Fibroblast of upper back skin (primary cell): ENCODE results near the gene SYMPK.

Source experiments
- DNase-seq: peaks from one replicate; pipeline ENCODE4 v3.0.0-alpha.2; 2013

Gene SYMPK

GRCh38 chr19:45780448-45781213 is 82.3 kb downstream of the SYMPK start:
- no peak for DNase-seq

GRCh38 chr19:45780146-45780447 is 82.8 kb downstream of the SYMPK start:
- DNase-seq: no peak

GRCh38 chr19:45779231-45780145 is 83.5 kb downstream of the SYMPK start:
- DNase-seq: peak; percentile 48

GRCh38 chr19:45778010-45778661 is 84.8 kb downstream of the SYMPK start:
- DNase-seq: no peak

GRCh38 chr19:45777395-45777961 is 85.5 kb downstream of the SYMPK start:
- no peak for DNase-seq

- DNase-seq: no peak
These were observed 88.2 kb downstream of the SYMPK start for GRCh38 chr19:45774765-45775164.

GRCh38 chr19:45773384-45773783 is 89.6 kb downstream of the SYMPK start:
- no peak for DNase-seq

- no peak for DNase-seq
These were observed 90.0 kb downstream of the SYMPK start for GRCh38 chr19:45772912-45773311.

GRCh38 chr19:45772130-45772840 is 90.7 kb downstream of the SYMPK start:
- DNase-seq: no peak

GRCh38 chr19:45771311-45771933 is 91.5 kb downstream of the SYMPK start:
- no peak for DNase-seq

GRCh38 chr19:45770192-45771101 is 92.5 kb downstream of the SYMPK start:
- peak; percentile 98 for DNase-seq

- DNase-seq: no peak
These were observed 93.1 kb downstream of the SYMPK start for GRCh38 chr19:45769821-45770191.

GRCh38 chr19:45768984-45769782 is 93.8 kb downstream of the SYMPK start, which contains the start of gene SIX5:
SIX5 (minus strand) TSS chr19:45769252; CDS start chr19:45768844, 408 bp downstream.
- DNase-seq: peak; percentile 98

GRCh38 chr19:45768655-45768983 is 94.3 kb downstream of the SYMPK start:
- peak; percentile 49 for DNase-seq

- DNase-seq: peak; percentile 57
These were observed 94.9 kb downstream of the SYMPK start for GRCh38 chr19:45767881-45768654.

- peak; percentile 85 for DNase-seq
These were observed 95.5 kb downstream of the SYMPK start for GRCh38 chr19:45767410-45767880.

- DNase-seq: peak; percentile 15
These were observed 96.0 kb downstream of the SYMPK start for GRCh38 chr19:45766869-45767346.

GRCh38 chr19:45766296-45766868 is 96.6 kb downstream of the SYMPK start:
- DNase-seq: no peak
